H1 (cell line): Measurements from ENCODE around the gene G6PC3. TPM values are rescaled to one million over a fixed set of nuclear protein-coding genes. Genes with fewer than 3 reads are reported as not detected.
A peak's percentile ranks its signal among the peaks of the same experiment; 100 is the strongest.

Source experiments
- CBX5 ChIP-seq: fragments of 300-800, 300-1000 bp; sonication (generic); IDR thresholded peaks from 2 replicates; pipeline ENCODE4 v1.7.1; 2016; ENCODE audit warnings: antibody characterized with exemption, low read length, low read depth
- CHD2 ChIP-seq: IDR thresholded peaks from 2 replicates; pipeline ENCODE4 v1.6.1; 2012; ENCODE audit warnings: low read length, improper control_type of control experiment
- CTBP2 ChIP-seq: IDR thresholded peaks from 2 replicates; pipeline ENCODE4 v1.7.0; 2011; ENCODE audit warnings: borderline replicate concordance, mild to moderate bottlenecking, moderate library complexity, mixed read lengths, low read length; ENCODE audit not compliant: insufficient read depth, insufficient read length
- EP300 ChIP-seq, 2 experiments: IDR thresholded peaks; 1 replicate in 1 of 2; 2 replicates in 1 of 2; pipeline ENCODE4 v1.6.1; 2011 to 2012; ENCODE audit warnings: low read depth in 2 of 2, low read length in 2 of 2, mild to moderate bottlenecking in 2 of 2, borderline replicate concordance in 1 of 2, inconsistent platforms in 1 of 2, moderate library complexity in 1 of 2
- HDAC2 ChIP-seq, 2 experiments: fragments of 300-600 bp in 1 of 2; sonication (generic) in 1 of 2; IDR thresholded peaks; 2 replicates each; pipeline ENCODE4 v1.6.1; 2011 to 2012; ENCODE audit warnings: low read depth in 2 of 2, low read length in 2 of 2, mild to moderate bottlenecking in 2 of 2, moderate library complexity in 2 of 2, borderline replicate concordance in 1 of 2, inconsistent platforms in 1 of 2
- KDM5A ChIP-seq: fragments of 200-600 bp; IDR thresholded peaks from 2 replicates; pipeline ENCODE4 v1.7.1; 2012; ENCODE audit warnings: mild to moderate bottlenecking, low read length, inconsistent platforms, mixed read lengths
- MAFK ChIP-seq: IDR thresholded peaks from 2 replicates; pipeline ENCODE4 v1.6.1; 2012; ENCODE audit warnings: low read depth, mild to moderate bottlenecking, improper control_type of control experiment, low read length
- NRF1 ChIP-seq: IDR thresholded peaks from 2 replicates; pipeline ENCODE4 v1.6.1; 2011; ENCODE audit warnings: mild to moderate bottlenecking, low read depth, low read length, improper control_type of control experiment
- RBBP5 ChIP-seq: IDR thresholded peaks from 2 replicates; pipeline ENCODE4 v1.7.1; 2012; ENCODE audit warnings: low read depth, mild to moderate bottlenecking, inconsistent platforms, low read length, moderate library complexity, borderline replicate concordance
- SAP30 ChIP-seq: fragments of 300-600 bp; sonication (generic); IDR thresholded peaks from 2 replicates; pipeline ENCODE4 v1.7.1; 2012; ENCODE audit warnings: low read length, moderate library complexity, mild to moderate bottlenecking, inconsistent platforms; ENCODE audit not compliant: insufficient read depth, insufficient replicate concordance
- SIX5 ChIP-seq: IDR thresholded peaks from 2 replicates; pipeline ENCODE4 v1.6.1; 2011; ENCODE audit warnings: mild to moderate bottlenecking, low read depth, low read length
- SP1 ChIP-seq: IDR thresholded peaks from 2 replicates; pipeline ENCODE4 v1.6.1; 2011; ENCODE audit warnings: low read depth, low read length
- SP4 ChIP-seq: IDR thresholded peaks from 2 replicates; pipeline ENCODE4 v1.6.1; 2012; ENCODE audit warnings: low read length, inconsistent platforms
- SUZ12 ChIP-seq: fragments of 200-600 bp; sonication (generic); IDR thresholded peaks from 2 replicates; pipeline ENCODE4 v1.6.1; 2012; ENCODE audit warnings: mild to moderate bottlenecking, inconsistent platforms, low read length, moderate library complexity, mixed read lengths
- TBP ChIP-seq: IDR thresholded peaks from 2 replicates; pipeline ENCODE4 v1.6.1; 2011; ENCODE audit warnings: low read depth, low read length, improper control_type of control experiment
- ZNF274 ChIP-seq: IDR thresholded peaks from 2 replicates; pipeline ENCODE4 v1.7.0; 2012; ENCODE audit warnings: low read length, borderline replicate concordance; ENCODE audit errors: extremely low read depth
- polyA plus RNA-seq, 7 experiments: library from polyadenylated mRNA; depleted of rRNA in 3 of 7; stranded (reverse) in 5 of 7; unstranded in 2 of 7; fragments of >200 nt in 5 of 7; fragments of 200-250 nt in 2 of 7; gene quantifications; 1 replicate in 5 of 7; 2 replicates in 1 of 7; 4 replicates in 1 of 7; pipeline versions ENCODE4 v1.2.1 to v1.2.3, GENCODE V29; 2011 to 2013; ENCODE audit warnings: missing spikeins in 2 of 7, mixed read lengths in 2 of 7
- total RNA-seq: library from RNA; stranded (reverse); fragmentation: NEBNext Ultra II Directional; extraction: Animal tissue kit (Norgen Biotek cat#: 25700); gene quantifications from 2 replicates; pipeline ENCODE4 v1.2.1, GENCODE V29; 2021
- TF ChIP-seq, protein P1 (sequence below), 3 experiments: IDR thresholded peaks; 1 replicate in 2 of 3; 2 replicates in 1 of 3; pipeline versions ENCODE4 v1.5.1 to v1.6.1; 2011; ENCODE audit warnings: low read length in 3 of 3, mild to moderate bottlenecking in 3 of 3, inconsistent platforms in 2 of 3, low read depth in 1 of 3, moderate library complexity in 1 of 3; ENCODE audit not compliant: insufficient read depth in 1 of 3; ENCODE audit errors: control extremely low read depth in 1 of 3
- TF ChIP-seq, protein P2 (sequence below): IDR thresholded peaks from 2 replicates; pipeline ENCODE4 v1.6.1; 2012; ENCODE audit warnings: low read length, inconsistent platforms
- TF ChIP-seq, protein P3 (sequence below): IDR thresholded peaks from 2 replicates; pipeline ENCODE4 v1.6.1; 2012; ENCODE audit warnings: inconsistent platforms

The G6PC3 gene
- total and polyA plus RNA-seq, 2 of the 8 experiments (the other 6 are each of a cell fraction or from before 2014, with no cell fraction given), result 104 to 343 TPM

DNA sequence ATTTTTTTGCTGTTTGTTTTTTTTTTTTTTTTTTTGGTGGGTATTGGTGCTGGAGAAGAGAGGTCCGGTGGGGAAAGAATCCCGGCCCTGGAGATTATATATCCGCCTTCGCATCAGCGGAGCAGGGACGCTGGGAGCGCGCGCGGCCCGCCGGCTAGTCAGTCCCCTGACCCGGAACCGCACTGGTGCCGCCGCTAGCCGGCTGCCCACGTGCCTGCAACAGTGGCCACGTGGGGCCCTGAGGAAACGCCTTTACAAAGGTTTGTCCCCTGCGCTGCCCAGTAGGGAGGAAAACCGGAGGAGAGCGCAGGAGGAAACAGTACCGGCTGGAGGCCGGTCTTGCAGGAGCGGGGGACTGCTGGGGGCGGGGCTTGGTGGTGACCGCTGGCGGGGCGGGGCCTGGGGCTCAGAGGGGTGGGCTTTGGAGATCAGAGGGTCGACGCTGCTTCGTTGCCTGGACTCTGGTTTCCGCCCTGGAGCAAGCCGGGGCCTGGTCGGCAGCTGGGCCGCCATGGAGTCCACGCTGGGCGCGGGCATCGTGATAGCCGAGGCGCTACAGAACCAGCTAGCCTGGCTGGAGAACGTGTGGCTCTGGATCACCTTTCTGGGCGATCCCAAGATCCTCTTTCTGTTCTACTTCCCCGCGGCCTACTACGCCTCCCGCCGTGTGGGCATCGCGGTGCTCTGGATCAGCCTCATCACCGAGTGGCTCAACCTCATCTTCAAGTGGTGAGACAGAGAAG, at the start of gene G6PC3 (continued):
- TF ChIP-seq HDAC2 (IDR thresholded peaks at IDR 0.05; ENCODE audit: borderline replicate concordance in 1 of 2, low read depth in 2 of 2, low read length in 2 of 2), result no peak
- no peak for TF ChIP-seq SUZ12
- 0 out of 2 replicates have a peak, but pooled peaks have one; percentile 68 for TF ChIP-seq RBBP5
- TF ChIP-seq KDM5A, result no peak
- no peak for TF ChIP-seq SIX5
- TF ChIP-seq CBX5, result no peak
- TF ChIP-seq, protein P1, sequence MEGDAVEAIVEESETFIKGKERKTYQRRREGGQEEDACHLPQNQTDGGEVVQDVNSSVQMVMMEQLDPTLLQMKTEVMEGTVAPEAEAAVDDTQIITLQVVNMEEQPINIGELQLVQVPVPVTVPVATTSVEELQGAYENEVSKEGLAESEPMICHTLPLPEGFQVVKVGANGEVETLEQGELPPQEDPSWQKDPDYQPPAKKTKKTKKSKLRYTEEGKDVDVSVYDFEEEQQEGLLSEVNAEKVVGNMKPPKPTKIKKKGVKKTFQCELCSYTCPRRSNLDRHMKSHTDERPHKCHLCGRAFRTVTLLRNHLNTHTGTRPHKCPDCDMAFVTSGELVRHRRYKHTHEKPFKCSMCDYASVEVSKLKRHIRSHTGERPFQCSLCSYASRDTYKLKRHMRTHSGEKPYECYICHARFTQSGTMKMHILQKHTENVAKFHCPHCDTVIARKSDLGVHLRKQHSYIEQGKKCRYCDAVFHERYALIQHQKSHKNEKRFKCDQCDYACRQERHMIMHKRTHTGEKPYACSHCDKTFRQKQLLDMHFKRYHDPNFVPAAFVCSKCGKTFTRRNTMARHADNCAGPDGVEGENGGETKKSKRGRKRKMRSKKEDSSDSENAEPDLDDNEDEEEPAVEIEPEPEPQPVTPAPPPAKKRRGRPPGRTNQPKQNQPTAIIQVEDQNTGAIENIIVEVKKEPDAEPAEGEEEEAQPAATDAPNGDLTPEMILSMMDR (IDR thresholded peaks at IDR 0.05; ENCODE audit: control extremely low read depth in 1 of 3, insufficient read depth in 1 of 3, low read depth in 1 of 3, low read length in 3 of 3), result no peak
- TF ChIP-seq, protein P2, sequence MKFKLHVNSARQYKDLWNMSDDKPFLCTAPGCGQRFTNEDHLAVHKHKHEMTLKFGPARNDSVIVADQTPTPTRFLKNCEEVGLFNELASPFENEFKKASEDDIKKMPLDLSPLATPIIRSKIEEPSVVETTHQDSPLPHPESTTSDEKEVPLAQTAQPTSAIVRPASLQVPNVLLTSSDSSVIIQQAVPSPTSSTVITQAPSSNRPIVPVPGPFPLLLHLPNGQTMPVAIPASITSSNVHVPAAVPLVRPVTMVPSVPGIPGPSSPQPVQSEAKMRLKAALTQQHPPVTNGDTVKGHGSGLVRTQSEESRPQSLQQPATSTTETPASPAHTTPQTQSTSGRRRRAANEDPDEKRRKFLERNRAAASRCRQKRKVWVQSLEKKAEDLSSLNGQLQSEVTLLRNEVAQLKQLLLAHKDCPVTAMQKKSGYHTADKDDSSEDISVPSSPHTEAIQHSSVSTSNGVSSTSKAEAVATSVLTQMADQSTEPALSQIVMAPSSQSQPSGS, result no peak
- TF ChIP-seq SAP30, result no peak
- TF ChIP-seq CTBP2, result no peak
- TF ChIP-seq ZNF274, result no peak
- TF ChIP-seq SP4, result peak; percentile 92; the same call in 1 of the 2 replicates
- no peak for TF ChIP-seq NRF1
- no peak for TF ChIP-seq MAFK
- TF ChIP-seq EP300 (IDR thresholded peaks at IDR 0.05; ENCODE audit: borderline replicate concordance in 1 of 2, low read depth in 2 of 2, low read length in 2 of 2), result peak; percentile 6 to 84
- TF ChIP-seq SP1, result peak; percentile 75; the same call in 1 of the 2 replicates
- TF ChIP-seq TBP, result peak; percentile 79
- TF ChIP-seq, protein P3, sequence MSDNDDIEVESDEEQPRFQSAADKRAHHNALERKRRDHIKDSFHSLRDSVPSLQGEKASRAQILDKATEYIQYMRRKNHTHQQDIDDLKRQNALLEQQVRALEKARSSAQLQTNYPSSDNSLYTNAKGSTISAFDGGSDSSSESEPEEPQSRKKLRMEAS, result peak; percentile 99
- no peak for TF ChIP-seq CHD2
